OCI-LY7 (cell line): ENCODE results near the gene CEP68.

Experiments used
- CTCF ChIP-seq: fragments of 200-600 bp; sonication (generic); conservative IDR thresholded peaks from 2 replicates; pipeline ENCODE4 v1.5.1; 2014; ENCODE audit warnings: mild to moderate bottlenecking, antibody characterized with exemption, low read length, moderate library complexity, mixed read lengths
- EZH2phosphoT487 ChIP-seq: fragments of 200-600 bp; sonication (generic); IDR thresholded peaks from 2 replicates; pipeline ENCODE4 v1.6.1; 2018; ENCODE audit warnings: low read depth, borderline replicate concordance, mild to moderate bottlenecking, mixed run types, antibody characterized with exemption, low read length, moderate library complexity, mixed read lengths

- TF ChIP-seq CTCF (peak; percentile 58), EZH2phosphoT487 (no peak)
Observed at GRCh38 chr2:65116645-65117044, 60.4 kb downstream of the CEP68 start.
